ENCODE results near the gene PAK1. TPM values are rescaled to one million over a fixed set of nuclear protein-coding genes. Genes with fewer than 3 reads are reported as not detected.

Gene PAK1
- total and polyA plus RNA-seq, 2 donors (not counting 3 experiments of a cell fraction or from before 2014, with no cell fraction given): 5.6 to 12.9 TPM

DNA sequence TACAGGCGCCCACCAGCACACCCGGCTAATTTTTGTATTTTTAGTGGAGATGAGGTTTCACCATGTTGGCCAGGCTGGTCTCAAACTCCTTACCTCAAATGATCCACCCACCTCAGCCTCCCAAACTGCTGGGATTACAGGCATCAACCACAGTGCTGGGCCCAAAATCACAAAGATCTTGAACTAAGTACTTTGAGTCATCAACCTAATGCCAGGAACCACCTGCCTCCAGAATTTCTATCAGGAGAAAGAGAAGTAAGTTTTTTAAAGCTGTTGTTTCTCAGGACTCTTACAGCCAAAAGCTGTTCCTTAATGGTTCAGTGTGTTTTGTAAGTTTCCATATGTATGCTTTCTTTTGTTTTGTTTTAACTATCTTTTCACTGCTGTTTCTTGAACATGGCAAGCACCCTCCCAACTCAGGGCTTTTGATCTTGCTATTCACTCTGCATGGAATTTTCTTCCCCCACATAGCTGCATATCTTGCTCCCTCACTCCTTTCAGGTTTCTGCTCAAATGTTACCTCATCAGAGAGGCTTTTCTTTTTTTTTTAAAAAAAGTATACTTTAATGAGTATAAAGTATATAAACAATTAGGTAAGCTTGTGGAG is 6.0 kb upstream of the PAK1 start:
- no peak overlapping the region for H3K4me3 ChIP-seq (replicated peaks in 1 of 3; ENCODE audit: insufficient read depth in 1 of 3, low read depth in 1 of 3, low read length in 3 of 3)
- H3K27me3 ChIP-seq (ENCODE audit: control insufficient read depth in 2 of 2, insufficient read depth in 2 of 2, low read length in 2 of 2): peaks cover 2 to 8% of the 10 kb centered on the region in 2 experiments
- H3K36me3 ChIP-seq (ENCODE audit: control insufficient read depth in 2 of 2, extremely low read depth in 1 of 2, insufficient read depth in 2 of 2, low read length in 2 of 2): no peaks in the 10 kb centered on the region
- H3K4me2 ChIP-seq (ENCODE audit: insufficient read depth, low read length): no peak overlapping the region
- CTCF ChIA-PET: interaction anchor here (1.0 to 2.1 kb wide), 4 partner anchors 9 to 189 kb away, joined by 3 to 15 read pairs (median 4); no protein-coding TSS in a partner anchor
- no peaks in the 10 kb centered on the region for H3K9me3 ChIP-seq (replicated peaks; ENCODE audit: control insufficient read depth, insufficient read depth, low read length)
- H3K9ac ChIP-seq (replicated peaks; ENCODE audit: extremely low read depth, insufficient read depth, low read length): no peak overlapping the region
- no peak overlapping the region for H2AFZ ChIP-seq (ENCODE audit: low read depth, low read length)
- FAIRE-seq (no peak), DNase-seq (ENCODE audit: low read depth, low spot score) (no peak)
- intact Hi-C loops (cut with micrococcal nuclease) (loop anchor here (10.0 kb wide), 1 partner anchor 285 kb away; no protein-coding TSS in a partner anchor), dilution Hi-C loops (cut with MboI; ENCODE audit: extremely low pct_ligation_motif_present, low sequenced_read_pairs) (no loop called here)
- no peaks in the 10 kb centered on the region for H3K79me2 ChIP-seq (ENCODE audit: control insufficient read depth, insufficient read depth, low read length)
- no peaks in the 10 kb centered on the region for H3K4me1 ChIP-seq (ENCODE audit: control insufficient read depth, extremely low read depth, insufficient read depth, low read length)
- no peak overlapping the region for H3K27ac ChIP-seq (ENCODE audit: insufficient read depth, low read depth, low read length)
- POLR2A ChIA-PET: no interaction called here
- no TSS peak for BruUV-seq (replicated peaks)
- H3K9me1 ChIP-seq (replicated peaks; ENCODE audit: control insufficient read depth, extremely low read depth, insufficient read depth, low read length): no peaks in the 10 kb centered on the region
- no peak for TF ChIP-seq CTCF (IDR thresholded peaks at IDR 0.05; ENCODE audit: extremely low read depth in 1 of 2, insufficient read depth in 1 of 2, low read depth in 1 of 2, low read length in 2 of 2)
- no peak for TF ChIP-seq JUN (IDR thresholded peaks at IDR 0.05; ENCODE audit: borderline replicate concordance, insufficient read depth, insufficient read length, low read depth)
- no peak for TF ChIP-seq MAX (IDR thresholded peaks at IDR 0.05; ENCODE audit: insufficient read depth, insufficient read length)
- TF ChIP-seq POLR2A (IDR thresholded peaks at IDR 0.05; ENCODE audit: low read depth, low read length): no peak
- no peak for TF ChIP-seq EZH2 (IDR thresholded peaks at IDR 0.05; ENCODE audit: borderline replicate concordance, low read depth, low read length, severe bottlenecking)
- TF ChIP-seq GATA2 (IDR thresholded peaks at IDR 0.05; ENCODE audit: insufficient read depth, insufficient read length, low read depth, low read length): no peak
- no peak for TF ChIP-seq FOS (IDR thresholded peaks at IDR 0.05; ENCODE audit: borderline replicate concordance, insufficient read depth, low read length)
- no peak for TF ChIP-seq MYC (IDR thresholded peaks at IDR 0.05; ENCODE audit: low read depth, low read length)
- no peak for TF ChIP-seq POLR2AphosphoS5 (IDR thresholded peaks at IDR 0.05; ENCODE audit: insufficient read depth, low read depth, low read length)
- H4K20me1 ChIP-seq (replicated peaks; ENCODE audit: control insufficient read depth, extremely low read depth, insufficient read depth, low read length): no peaks in the 10 kb centered on the region

All from endothelial cell of umbilical vein (primary cell).